ENCODE measurements around the gene SLC45A1.

DNA sequence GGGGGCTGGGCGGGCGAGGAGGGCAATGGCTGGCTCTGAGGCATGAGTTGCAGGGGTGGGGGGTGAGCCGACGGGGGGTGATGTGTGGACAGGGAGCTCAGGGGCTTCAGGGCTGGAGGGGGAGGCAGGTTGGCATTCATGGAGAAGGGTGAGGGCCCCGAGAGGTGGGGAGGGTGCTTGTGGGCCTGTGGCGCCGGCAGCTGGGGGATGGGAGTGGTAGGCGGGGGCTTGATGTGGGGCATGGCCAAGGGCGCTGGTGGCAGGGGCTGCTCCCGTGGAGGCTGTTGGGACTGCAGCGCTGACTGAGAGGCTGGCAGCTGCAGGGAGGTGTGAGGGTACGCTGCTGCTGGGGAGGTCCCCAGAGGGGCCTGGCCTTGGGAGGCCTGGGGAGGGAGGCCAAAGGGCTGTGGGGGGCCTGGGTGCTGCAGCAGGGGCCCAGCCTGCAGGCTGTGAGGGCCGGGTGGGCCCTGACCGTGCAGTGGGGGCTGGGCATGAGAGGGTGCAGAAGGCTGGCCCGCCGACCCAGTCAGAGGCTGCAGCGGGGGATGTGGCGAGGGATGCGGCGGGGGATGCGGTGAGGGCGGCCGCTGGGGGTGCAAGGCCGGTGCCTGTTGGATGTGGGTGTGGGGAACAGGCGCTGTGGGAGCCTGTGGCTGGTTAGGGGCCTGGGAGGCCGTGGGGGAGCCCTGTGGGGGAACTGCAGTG lies 42.7 kb downstream of the SLC45A1 start:
- TF ChIP-seq, protein P1, sequence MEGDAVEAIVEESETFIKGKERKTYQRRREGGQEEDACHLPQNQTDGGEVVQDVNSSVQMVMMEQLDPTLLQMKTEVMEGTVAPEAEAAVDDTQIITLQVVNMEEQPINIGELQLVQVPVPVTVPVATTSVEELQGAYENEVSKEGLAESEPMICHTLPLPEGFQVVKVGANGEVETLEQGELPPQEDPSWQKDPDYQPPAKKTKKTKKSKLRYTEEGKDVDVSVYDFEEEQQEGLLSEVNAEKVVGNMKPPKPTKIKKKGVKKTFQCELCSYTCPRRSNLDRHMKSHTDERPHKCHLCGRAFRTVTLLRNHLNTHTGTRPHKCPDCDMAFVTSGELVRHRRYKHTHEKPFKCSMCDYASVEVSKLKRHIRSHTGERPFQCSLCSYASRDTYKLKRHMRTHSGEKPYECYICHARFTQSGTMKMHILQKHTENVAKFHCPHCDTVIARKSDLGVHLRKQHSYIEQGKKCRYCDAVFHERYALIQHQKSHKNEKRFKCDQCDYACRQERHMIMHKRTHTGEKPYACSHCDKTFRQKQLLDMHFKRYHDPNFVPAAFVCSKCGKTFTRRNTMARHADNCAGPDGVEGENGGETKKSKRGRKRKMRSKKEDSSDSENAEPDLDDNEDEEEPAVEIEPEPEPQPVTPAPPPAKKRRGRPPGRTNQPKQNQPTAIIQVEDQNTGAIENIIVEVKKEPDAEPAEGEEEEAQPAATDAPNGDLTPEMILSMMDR (IDR thresholded peaks at IDR 0.05) = no peak
- no peak for TF ChIP-seq EP300 (IDR thresholded peaks at IDR 0.05)
